GM06990 (cell line): Measurements from ENCODE around the gene AGAP1.

Experiments used
- DNase-seq: peaks from one replicate; pipeline ENCODE4 v3.0.0-alpha.2; 2011; ENCODE audit not compliant: insufficient read length; ENCODE audit errors: extremely low read depth
- H3K27me3 ChIP-seq: replicated peaks from 2 replicates; pipeline ENCODE4 v1.6.0; 2011; ENCODE audit warnings: low read length; ENCODE audit not compliant: control insufficient read depth, insufficient read depth
- H3K36me3 ChIP-seq: 2 replicates; pipeline ENCODE4 v1.5.1; 2011; ENCODE audit warnings: low read length; ENCODE audit not compliant: control insufficient read depth, insufficient read depth
- H3K4me3 ChIP-seq: replicated peaks from 2 replicates; pipeline ENCODE4 v1.5.1; 2011; ENCODE audit warnings: low read depth, mild to moderate bottlenecking, control low read depth, low read length
- TF ChIP-seq, protein P1 (sequence below): IDR thresholded peaks from 2 replicates; pipeline ENCODE4 v1.5.1; 2011; ENCODE audit warnings: low read length, control low read depth, mild to moderate bottlenecking, inconsistent platforms; ENCODE audit not compliant: insufficient read depth, poor library complexity, severe bottlenecking

Gene AGAP1

DNA sequence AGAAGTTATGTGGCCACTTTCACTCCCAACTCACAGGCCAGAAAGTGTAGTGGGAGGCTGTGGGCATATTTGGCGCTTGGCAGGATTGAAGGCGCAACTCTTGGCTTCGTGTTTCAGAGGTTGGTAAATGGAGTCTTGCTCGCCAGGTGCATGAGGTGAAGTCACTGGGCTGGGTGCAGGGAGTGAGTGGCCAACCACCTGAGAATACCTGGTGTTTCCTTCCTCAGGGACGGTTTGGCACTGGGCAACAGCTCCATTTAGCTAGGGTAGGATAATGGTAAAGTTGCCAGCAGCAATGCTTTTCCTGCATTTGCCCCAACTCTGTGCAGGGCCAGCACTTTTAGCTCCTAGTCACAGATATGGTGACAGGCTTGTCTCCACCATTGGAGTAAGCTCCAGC, 115.9 kb downstream of the AGAP1 start:
- TF ChIP-seq, protein P1, sequence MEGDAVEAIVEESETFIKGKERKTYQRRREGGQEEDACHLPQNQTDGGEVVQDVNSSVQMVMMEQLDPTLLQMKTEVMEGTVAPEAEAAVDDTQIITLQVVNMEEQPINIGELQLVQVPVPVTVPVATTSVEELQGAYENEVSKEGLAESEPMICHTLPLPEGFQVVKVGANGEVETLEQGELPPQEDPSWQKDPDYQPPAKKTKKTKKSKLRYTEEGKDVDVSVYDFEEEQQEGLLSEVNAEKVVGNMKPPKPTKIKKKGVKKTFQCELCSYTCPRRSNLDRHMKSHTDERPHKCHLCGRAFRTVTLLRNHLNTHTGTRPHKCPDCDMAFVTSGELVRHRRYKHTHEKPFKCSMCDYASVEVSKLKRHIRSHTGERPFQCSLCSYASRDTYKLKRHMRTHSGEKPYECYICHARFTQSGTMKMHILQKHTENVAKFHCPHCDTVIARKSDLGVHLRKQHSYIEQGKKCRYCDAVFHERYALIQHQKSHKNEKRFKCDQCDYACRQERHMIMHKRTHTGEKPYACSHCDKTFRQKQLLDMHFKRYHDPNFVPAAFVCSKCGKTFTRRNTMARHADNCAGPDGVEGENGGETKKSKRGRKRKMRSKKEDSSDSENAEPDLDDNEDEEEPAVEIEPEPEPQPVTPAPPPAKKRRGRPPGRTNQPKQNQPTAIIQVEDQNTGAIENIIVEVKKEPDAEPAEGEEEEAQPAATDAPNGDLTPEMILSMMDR: no peak
- Histone ChIP-seq H3K4me3 (no peak overlapping the region), H3K36me3 (no peaks in the 10 kb centered on the region), H3K27me3 (no peaks in the 10 kb centered on the region)
- no peak for DNase-seq

DNA sequence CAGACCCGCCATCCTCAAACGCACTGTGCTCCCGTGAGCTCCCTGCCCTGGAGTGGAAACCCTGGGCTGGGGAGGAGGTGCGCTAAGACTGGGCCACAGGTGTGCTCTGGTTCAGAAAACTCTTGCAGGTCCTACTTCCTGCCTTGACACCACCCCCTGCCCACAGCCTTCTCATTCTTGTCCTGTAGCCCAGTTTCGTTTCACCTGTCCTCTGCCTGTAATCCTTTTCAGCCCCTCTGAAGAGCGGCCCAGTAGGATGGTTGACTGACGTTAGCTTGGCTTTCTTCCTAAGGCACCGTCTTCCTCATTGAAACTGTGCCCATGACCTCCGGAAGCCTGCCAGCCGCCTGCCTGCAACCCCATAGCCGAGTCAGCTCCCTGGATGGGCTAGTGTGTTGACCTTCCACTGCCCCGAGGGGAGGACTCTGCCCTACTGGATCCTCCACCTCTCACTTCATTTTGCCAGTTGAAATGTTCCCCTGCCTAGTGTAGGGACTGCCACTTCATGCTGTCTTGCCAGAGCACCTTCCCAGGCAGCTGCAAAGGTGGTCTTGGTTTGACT, 116.9 kb downstream of the AGAP1 start:
- Histone ChIP-seq H3K27me3 (no peaks in the 10 kb centered on the region), H3K36me3 (no peaks in the 10 kb centered on the region), H3K4me3 (no peak overlapping the region)
- TF ChIP-seq, protein P1: no peak
- DNase-seq: no peak

DNA sequence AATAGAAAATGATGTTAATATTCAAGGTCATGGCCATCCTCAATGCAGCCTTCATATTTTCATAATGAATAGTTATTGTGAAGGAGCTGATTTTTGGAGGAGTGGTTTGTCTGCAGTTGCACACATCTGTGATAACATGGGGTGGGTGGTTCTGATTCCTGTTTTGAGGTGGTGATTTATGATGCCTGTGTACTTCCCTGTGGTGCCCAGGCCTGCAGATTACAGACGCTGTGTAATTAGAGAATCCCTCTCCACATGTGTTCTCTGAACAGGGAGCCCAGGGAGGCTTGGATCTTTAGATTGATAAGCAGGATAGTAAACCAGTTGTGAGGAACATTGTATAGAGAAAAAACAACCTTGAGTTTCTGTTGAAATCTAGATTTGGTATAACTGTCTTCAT, 117.5 kb downstream of the AGAP1 start:
- TF ChIP-seq, protein P1: no peak
- DNase-seq: no peak

DNA sequence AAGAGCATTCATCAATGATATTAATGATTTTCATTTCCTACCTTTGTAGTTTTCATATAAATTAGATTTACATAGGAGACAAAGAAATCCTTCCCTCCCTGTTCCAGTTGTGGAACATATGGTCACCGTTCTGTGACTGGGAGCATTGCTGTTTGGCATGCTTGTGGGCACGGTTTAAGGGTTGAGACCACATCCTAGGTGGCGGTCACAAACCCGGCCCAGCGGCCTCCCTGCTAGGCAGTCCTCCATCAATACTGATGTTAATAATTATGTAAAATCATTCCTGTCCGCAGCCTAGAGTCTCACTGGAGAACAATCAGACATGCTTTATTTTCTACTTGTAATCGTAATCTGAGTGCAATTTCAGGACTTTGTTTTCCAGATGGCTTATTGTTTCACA, 117.9 kb downstream of the AGAP1 start:
- Histone ChIP-seq H3K4me3 (no peak overlapping the region), H3K27me3 (no peaks in the 10 kb centered on the region), H3K36me3 (no peaks in the 10 kb centered on the region)
- TF ChIP-seq, protein P1: no peak
- DNase-seq: no peak

More for the DNA sequence above, 117.5 kb downstream of the AGAP1 start:
- Histone ChIP-seq H3K36me3 (no peaks in the 10 kb centered on the region), H3K4me3 (no peak overlapping the region), H3K27me3 (no peaks in the 10 kb centered on the region)

DNA sequence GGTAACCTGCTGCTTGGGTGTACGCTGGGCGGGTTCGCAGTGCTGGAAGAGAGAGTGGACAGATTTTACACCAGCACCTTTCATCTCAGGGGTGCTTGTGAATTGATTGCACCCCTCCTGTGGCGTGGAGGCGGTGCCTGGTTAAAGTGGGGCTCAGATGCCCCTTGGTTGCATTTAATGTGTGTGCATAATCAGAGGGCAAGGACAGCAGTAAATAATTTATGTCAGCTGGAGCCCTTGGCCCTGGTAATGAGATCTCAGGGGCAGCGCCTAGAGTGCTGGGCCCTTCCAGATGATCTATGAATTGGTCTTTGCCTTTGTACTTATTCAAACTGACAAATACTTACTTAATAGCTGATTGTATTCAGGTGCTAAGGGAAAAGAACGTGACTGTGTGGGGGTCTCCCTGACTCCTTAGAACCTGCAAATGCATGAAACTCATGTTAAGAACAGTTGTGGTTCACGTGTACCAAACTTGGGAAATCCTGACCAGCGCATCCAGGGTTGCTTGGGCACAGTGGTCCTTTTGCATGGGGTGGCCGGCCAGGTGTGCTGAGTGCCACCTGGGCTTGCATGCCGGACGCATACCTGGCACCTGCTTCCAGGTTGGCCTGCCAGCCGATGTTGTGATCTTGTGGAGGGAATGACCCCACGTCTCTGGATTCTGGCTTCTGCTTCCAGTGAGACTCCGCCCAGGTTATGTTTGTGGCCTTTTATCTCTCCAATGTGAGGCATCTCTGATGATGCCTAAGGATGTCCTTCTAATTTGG, 118.5 kb downstream of the AGAP1 start:
- H3K36me3 ChIP-seq: no peaks in the 10 kb centered on the region
- H3K4me3 ChIP-seq: no peak overlapping the region
- TF ChIP-seq, protein P1: no peak
- DNase-seq: no peak
- no peaks in the 10 kb centered on the region for H3K27me3 ChIP-seq
